T-helper 9 cell (primary cell): ENCODE data around the gene TCEANC.
"Not testable (repeated sequence)": the region's sequence is repeated elsewhere in the genome, so short reads cannot be mapped to it uniquely, and the experiment has no call there.

Source experiments
- DNase-seq: peaks from one replicate; pipeline ENCODE4 v3.0.0-alpha.2; 2020

TCEANC gene

DNA sequence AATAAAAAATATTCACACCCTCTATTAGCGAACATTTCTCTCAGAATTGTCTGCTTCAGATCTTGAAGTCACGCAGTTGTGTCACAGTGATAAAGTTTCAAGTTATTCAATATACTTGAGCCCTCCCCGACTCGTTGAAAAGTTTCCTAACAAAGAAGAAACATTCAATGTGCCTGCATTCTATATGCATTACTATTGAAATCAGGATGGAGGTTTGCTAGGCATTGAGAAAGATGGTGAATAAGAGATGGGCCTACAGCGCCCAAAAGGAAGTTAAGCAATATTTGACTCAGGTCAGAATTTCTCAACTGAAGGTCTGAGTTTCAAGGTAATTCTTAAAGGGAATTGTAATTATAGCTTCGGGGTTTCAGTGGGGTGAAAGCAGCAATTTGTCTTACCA, 6.1 kb downstream of the TCEANC start:
- DNase-seq: no peak

DNA sequence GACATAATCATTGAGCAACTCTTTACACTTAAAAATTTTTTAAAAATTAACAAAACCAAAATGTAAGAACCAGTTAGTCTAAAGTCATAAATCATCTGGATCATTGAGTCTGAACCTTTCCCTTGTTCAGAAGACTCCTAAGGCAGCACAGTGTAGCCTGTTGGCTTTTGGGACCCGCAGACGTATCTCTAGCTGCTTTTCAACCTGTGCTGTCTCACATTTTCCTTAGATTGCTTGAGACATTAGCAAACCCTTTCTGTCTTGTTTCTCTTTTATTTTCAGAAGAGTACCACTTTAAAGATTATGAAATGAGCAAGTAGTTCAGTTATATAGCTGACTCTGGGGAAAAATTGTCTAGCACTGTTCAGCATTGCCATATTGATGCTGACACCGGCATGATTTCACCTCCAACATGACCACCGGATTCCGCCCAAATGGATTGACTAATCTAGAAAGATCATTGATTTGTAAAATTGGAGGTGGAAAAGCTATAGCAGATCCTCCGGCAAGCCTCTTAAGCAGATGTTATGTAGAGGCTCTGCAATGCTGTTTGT, 8.9 kb downstream of the TCEANC start:
- DNase-seq: no peak

DNA sequence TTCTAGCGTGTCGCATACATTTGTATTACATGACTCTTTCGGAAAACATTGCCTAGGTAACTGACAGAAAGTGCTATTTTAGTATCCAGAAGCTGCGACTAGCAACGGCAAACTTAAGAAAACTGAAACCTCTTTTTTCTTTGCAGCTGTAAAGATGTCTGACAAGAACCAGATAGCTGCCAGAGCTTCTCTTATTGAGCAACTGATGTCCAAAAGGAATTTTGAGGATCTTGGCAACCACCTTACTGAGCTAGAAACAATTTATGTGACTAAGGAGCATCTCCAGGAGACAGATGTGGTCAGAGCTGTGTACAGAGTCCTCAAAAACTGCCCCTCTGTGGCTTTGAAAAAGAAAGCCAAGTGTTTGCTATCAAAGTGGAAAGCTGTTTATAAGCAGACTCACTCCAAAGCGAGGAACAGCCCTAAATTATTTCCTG, 9.4 kb downstream of the TCEANC start:
- no peak for DNase-seq

DNA sequence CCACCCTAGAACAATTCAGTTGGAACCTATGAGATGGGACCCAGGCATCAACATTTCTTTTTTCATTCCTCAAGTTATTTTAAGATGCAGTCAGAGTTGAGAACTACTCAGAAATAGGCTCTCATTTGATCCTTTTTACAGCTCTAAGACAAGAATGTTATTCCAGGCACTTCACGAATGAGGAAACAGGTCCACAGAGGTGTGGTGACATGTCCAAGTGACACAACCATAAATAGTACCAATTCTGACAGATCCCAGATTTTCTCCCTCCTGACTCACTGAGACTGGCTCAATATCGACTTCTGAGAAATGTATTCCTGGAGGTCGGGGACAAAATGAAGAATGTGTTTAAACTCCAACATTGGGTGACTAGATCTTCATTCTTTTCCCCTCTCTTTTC, 11.1 kb downstream of the TCEANC start:
- no peak for DNase-seq

DNA sequence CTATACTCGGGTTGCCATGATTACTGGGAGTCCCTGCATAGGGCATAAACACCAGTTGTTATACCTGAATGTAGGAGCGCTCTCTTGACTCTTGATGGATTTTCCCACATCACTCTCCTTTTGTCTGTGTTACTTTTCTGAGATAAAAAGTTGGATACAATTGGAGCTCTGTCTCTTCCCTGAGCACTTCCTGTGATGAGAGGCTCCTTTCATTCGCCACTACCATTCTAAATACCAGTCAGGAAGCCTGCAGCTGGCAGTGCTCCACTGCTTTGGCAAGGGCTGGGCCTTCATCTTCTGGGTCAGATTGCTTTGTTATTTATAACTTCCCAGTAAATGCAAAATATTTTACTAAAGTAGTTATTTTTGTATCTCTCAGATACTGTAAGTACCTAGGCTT, 13.9 kb downstream of the TCEANC start:
- DNase-seq: no peak

DNA sequence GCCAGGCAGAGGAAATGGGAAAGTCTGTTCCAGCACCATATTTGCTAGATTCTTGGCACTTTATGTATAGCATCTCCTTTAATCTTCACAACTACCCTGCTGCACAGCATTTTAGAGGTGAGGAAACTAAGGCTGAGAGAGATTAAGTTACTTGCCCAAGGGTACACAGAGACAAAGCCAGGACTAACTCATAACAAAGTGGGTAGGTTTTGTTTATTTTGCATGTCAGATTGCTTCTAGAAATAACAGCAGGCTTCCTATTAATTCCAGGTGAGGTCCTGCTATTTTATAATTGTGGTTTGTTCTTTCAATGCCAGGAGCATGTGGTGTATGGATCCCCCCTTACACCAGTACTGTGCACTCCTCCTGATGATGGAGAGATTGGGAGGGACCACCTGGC, 15.0 kb downstream of the TCEANC start:
- DNase-seq: no peak

DNA sequence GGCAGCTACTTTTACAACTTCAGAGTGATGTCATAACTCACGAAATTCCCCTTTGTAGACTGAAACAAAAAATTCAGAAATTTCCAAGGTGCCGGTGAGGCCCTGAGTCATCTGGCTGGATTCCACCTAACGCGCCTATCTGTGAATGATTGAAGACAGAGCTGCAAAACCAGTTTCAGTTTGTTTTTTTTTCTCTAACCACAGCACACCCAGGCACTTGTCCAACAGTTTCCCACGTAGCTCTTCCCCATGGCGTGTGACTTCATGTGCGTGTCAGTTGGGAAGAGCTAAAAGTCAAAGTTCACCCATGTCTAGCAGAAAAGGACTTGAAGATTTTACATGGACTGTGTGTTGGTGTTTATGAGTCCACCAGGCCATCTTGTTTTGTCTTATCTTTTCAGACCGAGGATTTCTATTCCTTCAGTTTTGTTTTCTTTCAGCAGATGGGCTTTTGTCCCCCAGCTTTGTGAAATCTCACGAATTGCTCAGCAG, 16.4 kb downstream of the TCEANC start:
- DNase-seq: peak; percentile 23

DNA sequence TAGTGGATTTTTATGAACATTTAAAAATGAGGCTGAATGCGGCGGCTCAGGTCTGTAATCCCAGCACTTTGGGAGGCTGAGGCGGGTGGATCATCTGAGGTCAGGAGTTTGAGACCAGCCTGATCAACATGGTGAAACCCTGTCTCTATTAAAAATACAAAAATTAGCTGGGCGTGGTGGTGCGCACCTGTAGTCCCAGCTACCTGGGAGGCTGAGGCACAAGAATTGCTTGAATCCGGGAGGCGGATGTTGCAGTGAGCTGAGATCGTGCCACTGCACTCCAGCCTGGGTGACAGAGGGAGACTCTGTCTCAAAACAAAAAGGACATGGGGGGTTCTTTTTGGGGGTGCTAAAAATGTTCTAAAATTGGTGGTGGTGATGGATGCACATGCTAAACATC, 16.8 kb downstream of the TCEANC start:
- not testable (repeated sequence) for DNase-seq

DNA sequence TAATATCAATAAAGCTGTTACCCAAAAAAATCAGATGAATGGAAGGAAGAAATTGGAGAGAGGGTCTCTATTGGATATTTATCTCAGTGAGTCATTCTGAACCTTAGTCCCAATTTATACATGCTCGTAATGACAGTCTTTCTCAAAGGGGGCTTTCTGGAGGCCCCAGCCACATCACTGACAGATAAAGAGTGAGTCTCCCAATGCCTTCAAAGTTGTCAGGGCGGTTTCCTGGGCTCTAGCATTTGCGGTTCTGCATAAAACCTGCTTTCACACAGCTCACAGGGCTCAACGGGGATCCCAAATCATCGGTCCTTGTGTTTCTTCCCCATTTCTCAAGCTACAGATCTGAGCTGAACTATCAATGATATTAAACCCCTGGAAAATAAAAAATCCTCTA, 17.3 kb downstream of the TCEANC start:
- no peak for DNase-seq

DNA sequence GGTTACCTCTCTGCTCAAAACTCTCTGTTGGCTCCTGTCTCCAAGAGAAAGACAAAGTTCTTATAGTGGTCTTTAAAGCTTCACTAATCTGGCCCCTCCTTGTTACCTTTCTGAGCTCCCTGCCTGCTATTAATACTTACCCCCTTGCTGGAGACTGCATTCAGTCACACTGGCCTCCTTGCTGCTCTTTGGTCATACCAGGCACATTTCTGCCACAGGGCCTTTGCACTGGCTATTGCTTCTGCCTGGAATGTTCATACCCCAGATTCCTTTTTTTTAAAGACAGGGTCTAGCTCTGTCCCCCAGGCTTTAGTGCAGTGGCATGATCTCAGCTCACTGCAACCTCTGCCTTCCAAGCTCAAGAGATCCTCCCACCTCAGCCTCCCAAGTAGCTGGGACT, 20.1 kb downstream of the TCEANC start:
- no peak for DNase-seq

DNA sequence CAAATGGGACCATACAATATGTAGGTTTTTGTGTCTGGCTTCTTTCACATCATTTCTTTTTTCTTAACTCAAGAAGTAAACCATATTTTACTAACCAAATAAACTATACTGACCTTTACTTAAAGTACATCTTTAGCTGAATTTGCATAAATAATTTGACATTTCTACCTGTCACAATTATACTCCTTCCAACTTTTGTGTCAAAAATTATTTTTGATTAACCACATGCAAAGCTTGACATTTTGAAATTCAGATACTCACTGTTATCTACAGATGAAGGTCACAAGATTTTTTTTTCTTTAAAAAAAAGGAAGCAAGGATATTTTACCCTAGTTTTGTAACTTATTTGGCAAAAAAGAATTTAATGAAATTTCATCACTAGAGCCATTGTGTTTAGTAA, 23.9 kb downstream of the TCEANC start:
- DNase-seq: no peak

DNA sequence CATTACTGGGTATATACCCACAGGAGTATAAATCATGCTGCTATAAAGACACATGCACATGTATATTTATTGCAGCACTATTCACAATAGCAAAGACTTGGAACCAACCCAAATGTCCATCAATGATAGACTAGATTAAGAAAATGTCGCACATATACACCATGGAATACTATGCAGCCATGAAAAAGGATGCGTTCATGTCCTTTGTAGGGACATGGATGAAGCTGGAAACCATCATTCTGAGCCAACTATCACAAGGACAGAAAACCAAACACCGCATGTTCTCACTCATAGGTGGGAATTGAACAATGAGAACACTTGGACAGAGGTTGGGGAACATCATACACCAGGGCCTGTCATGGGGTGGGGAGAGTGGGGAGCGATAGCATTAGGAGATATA, 26.8 kb downstream of the TCEANC start:
- DNase-seq: not testable (repeated sequence)

DNA sequence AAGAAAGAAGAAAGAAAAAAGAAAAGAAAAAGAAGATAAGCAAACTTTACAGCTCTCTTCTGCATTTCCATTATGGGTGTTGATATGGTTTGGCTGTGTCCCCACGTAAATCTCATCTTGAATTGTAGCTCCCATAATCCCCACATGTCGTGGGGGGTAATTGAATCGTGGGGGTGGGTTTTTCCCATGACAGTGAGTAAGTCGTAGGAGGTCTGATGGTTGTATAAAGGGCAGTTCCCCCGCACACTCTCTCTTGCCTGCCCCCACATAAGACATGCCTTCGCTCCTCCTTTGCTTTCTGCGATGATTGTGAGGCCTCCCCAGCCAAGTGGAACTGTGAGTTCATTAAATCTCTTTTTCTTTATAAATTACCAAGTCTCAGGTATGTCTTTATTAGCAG, 28.7 kb downstream of the TCEANC start:
- DNase-seq: no peak

DNA sequence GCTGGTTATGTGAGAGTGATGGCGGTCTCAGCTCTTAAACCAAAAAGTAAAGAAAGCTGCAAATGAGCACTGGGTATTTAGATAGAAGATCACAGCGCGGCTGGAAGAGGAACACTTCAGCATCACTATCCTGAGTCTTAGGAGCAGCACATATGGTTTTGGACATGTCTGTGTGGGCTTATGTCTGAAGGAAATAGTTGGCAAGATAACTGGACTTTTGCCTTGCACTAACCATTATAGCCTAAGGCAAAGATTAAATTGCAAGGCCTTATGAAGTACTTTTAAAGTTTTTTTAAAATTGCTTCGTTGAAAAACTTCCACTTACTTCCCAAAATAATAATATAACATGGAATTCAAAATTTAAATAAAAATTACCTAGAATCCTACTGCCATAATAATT, 31.4 kb downstream of the TCEANC start:
- no peak for DNase-seq

DNA sequence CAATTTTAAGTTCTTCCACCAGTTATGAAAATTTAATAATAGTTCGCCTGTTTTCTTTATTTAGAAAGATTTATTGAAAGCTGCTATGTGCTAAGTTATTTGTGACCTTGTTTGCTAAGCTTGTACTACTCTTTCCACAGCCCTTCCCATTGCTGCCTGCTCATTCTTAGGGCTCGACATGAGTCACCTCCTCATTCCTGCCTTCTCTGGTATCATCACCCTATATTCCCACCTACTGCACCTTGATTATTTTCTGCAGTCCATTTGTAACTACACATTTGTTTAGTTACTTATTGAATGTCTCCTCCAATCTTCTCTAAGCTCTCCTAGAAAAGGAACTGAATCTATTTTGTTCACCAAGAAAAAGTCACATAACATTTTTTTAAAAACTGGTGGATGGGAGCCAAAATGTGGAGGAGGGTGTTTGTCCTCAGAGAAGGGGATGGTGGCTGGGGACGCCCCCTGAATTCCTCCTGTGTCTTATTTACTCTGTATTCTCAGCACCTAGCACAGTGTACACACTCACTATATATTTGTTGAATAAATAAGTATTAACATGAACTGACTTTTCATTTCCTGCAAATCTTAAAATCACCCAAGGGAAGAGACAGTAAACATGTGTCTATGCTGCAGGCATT, 32.3 kb downstream of the TCEANC start:
- no peak for DNase-seq

DNA sequence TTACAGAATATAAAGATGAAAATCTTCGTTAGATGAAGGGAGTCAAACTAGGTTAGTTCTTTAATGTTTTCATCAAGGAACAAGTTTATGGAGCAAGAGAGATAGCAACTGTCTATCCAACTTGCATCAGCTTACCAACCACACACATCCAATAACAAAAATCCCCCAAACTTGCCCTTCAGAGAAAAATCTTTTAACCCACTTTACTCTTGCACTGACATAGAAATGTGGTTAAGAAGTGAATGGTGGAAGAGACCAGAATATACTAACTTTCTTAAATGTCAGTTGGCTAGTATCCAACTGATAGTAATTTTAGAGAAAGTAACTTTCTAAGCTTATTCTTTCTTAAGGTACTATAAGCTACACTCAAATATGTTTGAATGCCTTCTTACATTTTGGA, 34.3 kb downstream of the TCEANC start:
- DNase-seq: no peak

DNA sequence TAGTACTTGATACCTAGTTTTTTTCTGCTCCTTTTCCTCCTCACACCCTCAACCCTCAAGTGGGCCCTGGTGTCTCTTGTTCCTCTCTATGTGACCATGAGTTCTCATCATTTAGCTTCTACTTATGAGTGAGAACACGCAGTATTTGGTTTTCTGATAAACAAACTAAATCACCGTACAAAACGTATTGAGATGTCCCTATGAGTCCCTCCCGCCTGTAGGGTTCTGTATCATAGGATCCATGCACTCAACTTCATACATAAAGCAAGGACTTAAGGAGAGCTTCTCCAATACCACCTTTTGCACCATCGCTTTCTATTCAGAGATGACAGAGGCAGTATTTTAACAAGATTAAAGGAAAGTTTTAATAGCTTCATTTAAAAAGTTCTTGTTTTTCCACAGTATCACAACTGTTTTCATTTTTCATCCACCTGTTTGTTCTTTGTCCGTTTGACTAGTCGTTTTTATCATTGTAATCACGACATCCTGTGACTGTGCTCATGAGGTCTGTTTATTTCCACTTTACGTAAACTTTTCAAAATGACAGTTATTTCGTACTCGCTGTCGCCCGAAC, 35.5 kb downstream of the TCEANC start:
- DNase-seq: no peak

DNA sequence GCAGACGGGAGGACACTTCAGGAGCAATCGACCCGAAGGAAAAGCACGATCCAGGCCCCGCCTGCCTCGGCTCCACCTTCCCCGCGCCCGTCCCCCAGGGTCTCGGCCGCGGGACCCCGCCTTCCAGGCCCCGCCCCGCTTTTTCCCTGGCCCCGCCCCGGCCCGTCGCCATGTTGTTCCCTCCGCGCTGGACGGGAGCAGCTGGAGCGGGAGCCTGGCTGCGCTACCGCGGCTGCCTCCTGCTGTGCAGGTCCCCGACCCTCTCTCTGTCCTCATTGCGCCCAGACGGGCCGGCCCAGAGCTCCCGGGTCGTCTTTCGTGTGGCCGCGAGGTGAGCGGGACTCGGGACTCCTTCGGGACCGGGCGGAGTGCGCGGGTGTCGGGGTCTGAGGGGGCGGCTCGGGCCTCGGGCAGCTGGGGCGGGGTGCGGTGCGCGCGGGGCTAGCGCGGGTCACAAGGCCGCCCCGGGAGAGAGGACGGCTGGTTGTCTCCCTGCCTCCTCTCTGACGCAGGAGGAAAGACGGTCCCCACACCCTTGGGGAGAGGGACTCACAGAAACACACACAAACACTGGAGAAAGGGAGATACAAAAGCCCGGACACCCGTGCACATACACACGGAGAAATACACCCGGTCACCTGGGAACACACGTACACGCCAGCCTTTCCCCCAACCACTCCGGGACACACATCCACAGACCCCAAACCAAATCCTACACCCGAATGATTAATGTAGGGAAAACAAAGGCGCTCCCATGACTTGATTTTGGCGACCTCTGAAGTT, 36.2 kb downstream of the TCEANC start, which contains the start of gene RAB9A:
TSS of gene RAB9A (plus strand) at position 171 of the 783 bp plus-strand sequence. CDS start 19,619 bp downstream, outside the sequence.
- DNase-seq: peak; percentile 80

DNA sequence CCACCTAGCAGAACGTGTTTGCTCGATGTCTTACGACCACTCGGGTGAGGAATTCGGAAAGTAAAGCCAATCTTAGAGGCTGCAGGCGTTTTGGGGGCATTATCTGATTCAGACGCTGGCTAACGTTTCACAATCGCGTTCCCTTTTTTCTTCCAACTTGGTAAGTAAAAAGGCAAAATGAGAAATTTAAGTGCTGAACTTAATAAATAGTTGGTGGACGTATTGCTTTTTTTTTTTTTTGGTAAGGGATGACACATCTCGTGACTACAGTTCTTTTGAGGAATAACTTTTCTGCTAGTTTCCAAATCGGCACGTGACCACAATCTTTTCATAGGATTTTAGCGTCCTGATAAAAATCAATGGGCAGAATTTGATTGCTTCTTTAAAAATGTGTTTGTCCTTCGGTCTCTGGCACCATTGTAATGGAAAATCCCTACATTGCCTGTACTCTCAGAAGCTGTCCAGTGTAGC, 36.8 kb downstream of the TCEANC start:
- DNase-seq: no peak

DNA sequence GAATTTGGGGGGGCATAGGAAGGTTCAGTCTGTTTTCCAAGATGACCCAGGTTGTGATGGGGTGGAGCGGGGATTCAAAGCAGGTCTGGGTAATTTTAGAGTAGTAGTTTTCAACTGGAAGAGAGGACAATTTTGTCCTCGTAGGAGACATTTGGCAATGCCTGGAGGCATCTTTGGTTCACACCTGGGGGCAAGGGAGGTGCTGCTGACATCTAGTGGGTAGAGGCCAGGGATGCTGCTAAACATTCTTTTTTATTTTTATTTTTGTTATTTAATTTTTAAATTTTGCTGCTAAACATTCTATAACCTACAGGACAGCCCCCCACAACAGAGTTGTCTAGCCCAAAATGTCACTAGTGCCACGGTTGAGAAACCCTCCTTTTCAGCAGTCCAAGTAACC, 37.9 kb downstream of the TCEANC start:
- no peak for DNase-seq

DNA sequence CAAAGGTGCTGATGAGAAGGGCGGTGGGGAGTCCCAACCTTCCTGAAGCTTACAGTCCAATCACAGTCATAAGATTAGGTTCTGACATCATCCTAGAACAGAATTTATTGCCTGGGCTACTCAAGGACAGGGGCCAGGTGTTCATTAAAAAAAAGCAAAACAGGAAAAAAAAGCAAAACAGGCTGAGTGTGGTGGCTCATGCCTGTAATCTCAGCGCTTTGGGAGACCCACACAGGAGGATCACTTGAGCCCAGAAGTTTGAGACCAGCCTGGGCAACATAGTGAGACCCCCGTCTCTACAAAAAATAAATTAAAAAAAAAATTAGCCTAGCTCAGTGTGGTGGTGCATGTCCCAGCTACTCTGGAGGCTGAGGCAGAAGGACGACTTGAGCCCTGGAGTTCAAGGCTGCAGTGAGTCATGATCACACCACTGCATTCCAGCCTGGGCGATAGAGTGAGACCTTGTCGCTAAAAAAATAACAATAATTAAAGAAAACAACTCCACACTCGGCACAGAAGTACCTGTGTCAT, 39.0 kb downstream of the TCEANC start:
- no peak for DNase-seq

DNA sequence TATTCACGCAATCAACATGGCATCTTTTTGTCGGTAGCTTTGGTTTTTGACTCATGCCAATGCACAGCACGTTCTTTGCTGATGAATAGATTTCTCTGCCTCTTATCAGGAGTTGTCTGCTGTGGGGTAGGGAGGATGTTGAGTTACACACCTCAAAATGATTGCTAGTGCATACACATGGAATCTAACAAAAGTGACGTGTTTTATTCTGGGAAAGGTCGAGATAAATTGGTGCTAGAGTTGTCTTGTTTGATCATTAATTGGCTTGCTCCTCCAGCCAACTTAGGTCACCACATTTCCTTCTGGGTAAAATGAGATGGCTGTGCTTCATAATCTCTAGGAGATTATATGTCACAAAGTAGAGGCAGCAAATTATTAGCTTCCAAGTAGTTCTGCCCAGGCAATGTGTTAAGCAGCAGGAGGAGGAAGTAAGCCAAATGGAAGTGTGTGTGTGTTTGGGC, 39.9 kb downstream of the TCEANC start:
- no peak for DNase-seq

DNA sequence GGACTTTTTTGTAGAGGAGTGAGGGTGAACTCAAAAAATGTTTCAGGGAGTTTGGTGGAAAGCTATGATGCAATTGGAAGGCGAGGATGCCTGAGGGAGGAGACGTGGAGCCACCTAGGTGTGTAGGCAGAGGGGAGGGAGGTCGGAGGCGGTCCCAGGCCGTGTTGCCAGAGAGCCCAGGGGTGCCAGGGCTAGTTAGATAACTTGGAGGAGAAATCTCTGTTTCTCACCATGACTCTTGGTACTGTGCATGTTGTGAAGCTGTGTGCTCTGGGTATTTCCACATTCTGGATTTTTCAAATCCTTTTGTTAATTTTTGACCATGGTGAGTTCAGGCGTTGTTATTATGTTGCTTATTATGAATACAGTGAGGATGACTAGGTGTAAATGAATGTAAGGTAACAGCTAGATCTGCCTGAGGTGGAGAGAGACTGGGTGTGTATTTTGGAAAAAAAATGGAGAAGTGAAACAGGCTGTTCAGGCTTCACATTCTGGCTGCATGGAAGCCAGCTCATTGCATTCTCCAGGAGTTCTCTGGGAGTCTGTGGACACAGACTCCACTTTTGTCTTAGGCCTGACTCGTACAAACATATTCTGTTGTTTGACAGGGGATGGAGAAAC, 40.5 kb downstream of the TCEANC start:
- DNase-seq: no peak
